Hematopoietic multipotent progenitor cell (in vitro differentiated cells): ENCODE results near the gene METTL5. TPM values are rescaled to one million over a fixed set of nuclear protein-coding genes. Genes with fewer than 3 reads are reported as not detected.
"Not testable (repeated sequence)": the region's sequence is repeated elsewhere in the genome, so short reads cannot be mapped to it uniquely, and the experiment has no call there.

Source experiments
- DNase-seq, 3 donors: peaks; one replicate each; pipeline ENCODE4 v3.0.0-alpha.2; 2011 to 2015; ENCODE audit warnings: low read depth in 2 of 3, low spot score in 2 of 3
- total RNA-seq: library from RNA; depleted of rRNA; stranded (reverse); fragments of >200 nt; gene quantifications from one replicate; pipeline ENCODE4 v1.2.3, GENCODE V29; 2012

The METTL5 gene
- total RNA-seq, 1 donor: 14.8 TPM

GRCh38 chr2:169838743-169839489 lies 14.2 kb upstream of the METTL5 start:
- DNase-seq: no peak

- DNase-seq: no peak
Measured at GRCh38 chr2:169834401-169834800, 9.7 kb upstream of the METTL5 start.

- peak; percentile 16 to 51 (median 44) for DNase-seq
Measured at GRCh38 chr2:169828141-169828811, 3.6 kb upstream of the METTL5 start.

GRCh38 chr2:169827272-169828140 lies 2.8 kb upstream of the METTL5 start, which contains the start of gene UBR3:
Gene UBR3 (plus strand): TSS chr2:169827454. CDS start chr2:169827508, 54 bp downstream.
- DNase-seq: peak; percentile 76 to 92 (median 91)

- no peak for DNase-seq
Measured at GRCh38 chr2:169823996-169824372, 721 bp downstream of the METTL5 start.

- no peak for DNase-seq
Measured at GRCh38 chr2:169822785-169823392, 1.8 kb downstream of the METTL5 start.

- no peak for DNase-seq
Measured at GRCh38 chr2:169822036-169822435, 2.7 kb downstream of the METTL5 start.

GRCh38 chr2:169820101-169820500 lies 4.6 kb downstream of the METTL5 start:
- peak in 1 of 3 donors; percentile 6 for DNase-seq

- DNase-seq: no peak
Measured at GRCh38 chr2:169819106-169819505, 5.6 kb downstream of the METTL5 start.

GRCh38 chr2:169818241-169818640 lies 6.5 kb downstream of the METTL5 start:
- DNase-seq: no peak

GRCh38 chr2:169817369-169817768 lies 7.3 kb downstream of the METTL5 start:
- not testable (repeated sequence) for DNase-seq

GRCh38 chr2:169816961-169817360 lies 7.7 kb downstream of the METTL5 start:
- not testable (repeated sequence) for DNase-seq

GRCh38 chr2:169815849-169816248 lies 8.9 kb downstream of the METTL5 start:
- no peak for DNase-seq

- DNase-seq: no peak
Measured at GRCh38 chr2:169808221-169808620, 16.5 kb downstream of the METTL5 start.

- no peak for DNase-seq
Measured at GRCh38 chr2:169806586-169806985, 18.1 kb downstream of the METTL5 start.

GRCh38 chr2:169803480-169803879 lies 21.2 kb downstream of the METTL5 start:
- no peak for DNase-seq

GRCh38 chr2:169798718-169799592 lies 25.8 kb downstream of the METTL5 start, which contains the start of gene SSB:
Gene SSB (plus strand): TSS chr2:169798871. CDS start chr2:169800961, 2,090 bp downstream.
- DNase-seq: peak; percentile 78 to 94 (median 92)

- DNase-seq: no peak
Measured at GRCh38 chr2:169798397-169798717, 26.3 kb downstream of the METTL5 start.

GRCh38 chr2:169797601-169798000 lies 27.1 kb downstream of the METTL5 start:
- DNase-seq: no peak

GRCh38 chr2:169796441-169796840 lies 28.3 kb downstream of the METTL5 start:
- DNase-seq: no peak
